ENCODE data around the gene ATP6V1G2. TPM values are rescaled to one million over a fixed set of nuclear protein-coding genes. Genes with fewer than 3 reads are reported as not detected.
A peak's percentile ranks its signal among the peaks of the same experiment; 100 is the strongest.
"Not testable (repeated sequence)": the region's sequence is repeated elsewhere in the genome, so short reads cannot be mapped to it uniquely, and the experiment has no call there.

Gene ATP6V1G2
- total RNA-seq = 1.0 TPM

GRCh38 chr6:31546339-31546957, at the start of gene ATP6V1G2:
ATP6V1G2 (minus strand) TSS chr6:31546608; CDS start chr6:31546559, 49 bp downstream.
- H3K4me1 ChIP-seq (ENCODE audit: control insufficient read depth in 3 of 3, insufficient read depth in 3 of 3, low read length in 3 of 3) = peaks cover 20 to 40% (median 31%) of the 10 kb centered on the region in 3 donors

DNA sequence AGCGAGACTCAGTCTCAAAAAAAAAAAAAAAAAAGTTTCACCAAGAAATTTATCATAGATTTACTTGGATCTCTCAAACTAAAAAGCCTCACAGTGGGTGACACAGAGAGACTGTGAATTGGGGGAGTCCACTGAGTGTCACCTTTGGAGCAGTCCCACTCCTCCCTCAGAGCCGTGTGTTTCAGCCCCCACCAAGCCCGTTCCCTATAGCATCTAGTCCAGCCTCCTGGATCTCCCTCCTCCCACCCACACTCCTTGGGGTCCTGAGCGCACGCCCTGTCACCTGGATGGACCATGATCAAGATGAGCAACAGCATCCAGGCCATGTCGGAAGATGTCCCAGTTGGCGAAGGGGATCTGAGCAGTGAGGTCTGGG, 46.0 kb upstream of the ATP6V1G2 start:
- Histone ChIP-seq H3K27ac (ENCODE audit: low read depth, low read length) (no peak overlapping the region), H3K9ac (ENCODE audit: low read depth in 1 of 3, low read length in 3 of 3) (no peak overlapping the region)

More at GRCh38 chr6:31546339-31546957, at the start of gene ATP6V1G2:
- Histone ChIP-seq H3K27ac (ENCODE audit: low read depth, low read length) (peak within 1 kb of the TSS; percentile 87), H3K4me3 (ENCODE audit: low read length in 3 of 3) (peak within 1 kb of the TSS; percentile 58 to 82 (median 72)), H3K9ac (ENCODE audit: low read depth in 1 of 3, low read length in 3 of 3) (peak within 1 kb of the TSS in 2 of 3 donors; percentile 69 to 83), H3K27me3 (ENCODE audit: control insufficient read depth in 3 of 3, insufficient read depth in 3 of 3, low read length in 3 of 3) (no peaks in the 10 kb centered on the region), H3K9me3 (ENCODE audit: control insufficient read depth in 3 of 3, low read length in 3 of 3) (no peaks in the 10 kb centered on the region), H3K36me3 (ENCODE audit: control insufficient read depth in 3 of 3, insufficient read depth in 3 of 3, low read length in 3 of 3) (peaks cover 3 to 22% (median 21%) of the 10 kb centered on the region in 3 donors)

GRCh38 chr6:31590691-31591090, 44.3 kb upstream of the ATP6V1G2 start:
- not testable (repeated sequence) for H3K36me3 ChIP-seq (ENCODE audit: control insufficient read depth in 3 of 3, insufficient read depth in 3 of 3, low read length in 3 of 3); H3K9me3 ChIP-seq (ENCODE audit: control insufficient read depth in 3 of 3, low read length in 3 of 3); H3K4me3 ChIP-seq (ENCODE audit: low read length in 3 of 3); H3K27me3 ChIP-seq (ENCODE audit: control insufficient read depth in 3 of 3, insufficient read depth in 3 of 3, low read length in 3 of 3); H3K27ac ChIP-seq (ENCODE audit: low read depth, low read length); H3K9ac ChIP-seq (ENCODE audit: low read depth in 1 of 3, low read length in 3 of 3); H3K4me1 ChIP-seq (ENCODE audit: control insufficient read depth in 3 of 3, insufficient read depth in 3 of 3, low read length in 3 of 3)

More for the DNA sequence above, 46.0 kb upstream of the ATP6V1G2 start:
- no peak overlapping the region for H3K4me3 ChIP-seq (ENCODE audit: low read length in 3 of 3)
- H3K27me3 ChIP-seq (ENCODE audit: control insufficient read depth in 3 of 3, insufficient read depth in 3 of 3, low read length in 3 of 3) = no peaks in the 10 kb centered on the region
- no peaks in the 10 kb centered on the region for H3K36me3 ChIP-seq (ENCODE audit: control insufficient read depth in 3 of 3, insufficient read depth in 3 of 3, low read length in 3 of 3)
- H3K9me3 ChIP-seq (ENCODE audit: control insufficient read depth in 3 of 3, low read length in 3 of 3) = no peaks in the 10 kb centered on the region
- H3K4me1 ChIP-seq (ENCODE audit: control insufficient read depth in 3 of 3, insufficient read depth in 3 of 3, low read length in 3 of 3) = peaks cover 0 to 2% (median 2%) of the 10 kb centered on the region in 3 donors

DNA sequence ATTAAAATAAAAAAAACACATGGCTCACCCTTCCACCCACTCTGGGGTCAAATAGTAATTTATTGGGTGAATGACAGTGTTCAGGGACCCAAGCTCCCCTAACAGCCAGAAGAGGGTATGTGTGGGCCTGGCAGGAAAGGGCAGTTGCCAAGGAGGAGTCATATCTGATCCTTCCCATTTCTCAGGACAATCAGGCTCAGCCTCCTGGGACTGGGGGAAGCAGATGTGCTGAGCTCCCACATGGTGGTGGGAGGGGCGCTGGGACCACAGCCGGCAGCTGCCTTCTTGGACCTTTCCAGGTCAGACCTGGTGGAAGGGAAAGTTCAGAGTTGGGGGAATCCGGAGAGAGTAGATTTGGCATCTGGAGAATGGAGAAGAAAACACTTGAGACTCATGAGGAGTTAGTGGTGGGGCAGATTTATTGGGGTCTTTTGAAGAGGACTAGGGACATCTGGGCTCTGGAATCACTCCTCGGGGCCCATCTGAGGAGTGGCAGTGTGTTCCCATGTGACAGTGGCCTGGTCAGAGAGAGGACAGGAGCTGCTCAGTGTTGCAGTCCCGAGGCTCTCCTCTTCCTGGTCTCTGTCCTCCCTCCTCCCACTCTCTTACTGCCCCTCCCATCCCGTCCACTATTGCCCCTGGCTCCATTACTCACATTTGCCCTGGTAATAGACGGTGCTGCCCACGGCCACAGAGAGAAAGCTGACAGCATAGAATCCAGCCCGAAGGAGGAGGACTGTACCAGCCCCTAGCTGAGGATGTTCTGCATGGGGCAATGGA, 42.7 kb upstream of the ATP6V1G2 start:
- Histone ChIP-seq H3K27ac (ENCODE audit: low read depth, low read length) (no peak overlapping the region), H3K27me3 (ENCODE audit: control insufficient read depth in 3 of 3, insufficient read depth in 3 of 3, low read length in 3 of 3) (no peaks in the 10 kb centered on the region), H3K4me1 (ENCODE audit: control insufficient read depth in 3 of 3, insufficient read depth in 3 of 3, low read length in 3 of 3) (peaks cover 0 to 2% (median 2%) of the 10 kb centered on the region in 3 donors), H3K9me3 (ENCODE audit: control insufficient read depth in 3 of 3, low read length in 3 of 3) (no peaks in the 10 kb centered on the region), H3K9ac (ENCODE audit: low read depth in 1 of 3, low read length in 3 of 3) (no peak overlapping the region), H3K36me3 (ENCODE audit: control insufficient read depth in 3 of 3, insufficient read depth in 3 of 3, low read length in 3 of 3) (no peaks in the 10 kb centered on the region), H3K4me3 (ENCODE audit: low read length in 3 of 3) (no peak overlapping the region)

DNA sequence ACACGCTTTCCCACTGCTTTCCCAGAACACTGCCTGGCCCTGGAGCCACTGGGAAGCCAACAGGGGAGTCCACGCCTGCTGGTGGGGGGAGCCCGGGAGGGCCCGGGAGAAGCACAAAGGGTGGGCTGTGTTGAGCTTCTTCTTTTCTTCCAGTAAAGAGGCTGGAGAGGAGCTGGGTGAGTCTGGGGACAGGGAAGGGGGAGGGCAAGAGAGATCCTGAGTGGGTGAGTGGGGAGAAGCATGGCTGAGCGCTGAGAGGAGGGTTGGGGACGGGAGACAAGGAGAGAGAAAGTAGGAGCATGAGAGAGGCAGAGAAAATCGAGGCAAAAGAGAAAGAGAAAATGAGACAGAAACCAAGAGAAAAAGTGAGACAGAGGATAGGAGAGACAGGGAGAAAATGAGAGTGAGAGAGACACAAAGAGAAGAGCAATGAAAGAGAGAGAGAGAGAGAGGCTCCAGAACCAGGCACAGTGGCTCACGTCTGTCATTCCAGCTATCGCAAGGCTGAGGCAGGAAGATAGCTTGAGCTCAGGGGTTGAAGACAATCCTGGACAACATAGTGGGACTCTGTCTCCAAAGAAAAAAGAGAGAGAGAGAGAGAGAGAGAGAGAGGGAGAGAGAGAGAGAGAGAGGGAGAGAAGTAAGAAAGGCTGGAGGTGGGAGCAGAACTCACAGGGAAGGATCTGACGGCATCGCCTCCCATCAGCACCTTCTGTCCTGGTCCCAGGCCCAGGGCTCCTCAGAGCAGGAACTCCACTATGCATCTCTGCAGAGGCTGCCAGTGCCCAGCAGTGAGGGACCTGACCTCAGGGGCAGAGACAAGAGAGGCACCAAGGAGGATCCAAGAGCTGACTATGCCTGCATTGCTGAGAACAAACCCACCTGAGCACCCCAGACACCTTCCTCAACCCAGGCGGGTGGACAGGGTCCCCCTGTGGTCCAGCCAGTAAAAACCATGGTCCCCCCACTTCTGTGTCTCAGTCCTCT, 41.7 kb upstream of the ATP6V1G2 start:
- Histone ChIP-seq H3K9ac (ENCODE audit: low read depth in 1 of 3, low read length in 3 of 3) (no peak overlapping the region), H3K4me3 (ENCODE audit: low read length in 3 of 3) (no peak overlapping the region), H3K36me3 (ENCODE audit: control insufficient read depth in 3 of 3, insufficient read depth in 3 of 3, low read length in 3 of 3) (no peaks in the 10 kb centered on the region), H3K27ac (ENCODE audit: low read depth, low read length) (no peak overlapping the region), H3K4me1 (ENCODE audit: control insufficient read depth in 3 of 3, insufficient read depth in 3 of 3, low read length in 3 of 3) (peaks cover 0 to 2% (median 2%) of the 10 kb centered on the region in 3 donors), H3K9me3 (ENCODE audit: control insufficient read depth in 3 of 3, low read length in 3 of 3) (no peaks in the 10 kb centered on the region), H3K27me3 (ENCODE audit: control insufficient read depth in 3 of 3, insufficient read depth in 3 of 3, low read length in 3 of 3) (no peaks in the 10 kb centered on the region)

DNA sequence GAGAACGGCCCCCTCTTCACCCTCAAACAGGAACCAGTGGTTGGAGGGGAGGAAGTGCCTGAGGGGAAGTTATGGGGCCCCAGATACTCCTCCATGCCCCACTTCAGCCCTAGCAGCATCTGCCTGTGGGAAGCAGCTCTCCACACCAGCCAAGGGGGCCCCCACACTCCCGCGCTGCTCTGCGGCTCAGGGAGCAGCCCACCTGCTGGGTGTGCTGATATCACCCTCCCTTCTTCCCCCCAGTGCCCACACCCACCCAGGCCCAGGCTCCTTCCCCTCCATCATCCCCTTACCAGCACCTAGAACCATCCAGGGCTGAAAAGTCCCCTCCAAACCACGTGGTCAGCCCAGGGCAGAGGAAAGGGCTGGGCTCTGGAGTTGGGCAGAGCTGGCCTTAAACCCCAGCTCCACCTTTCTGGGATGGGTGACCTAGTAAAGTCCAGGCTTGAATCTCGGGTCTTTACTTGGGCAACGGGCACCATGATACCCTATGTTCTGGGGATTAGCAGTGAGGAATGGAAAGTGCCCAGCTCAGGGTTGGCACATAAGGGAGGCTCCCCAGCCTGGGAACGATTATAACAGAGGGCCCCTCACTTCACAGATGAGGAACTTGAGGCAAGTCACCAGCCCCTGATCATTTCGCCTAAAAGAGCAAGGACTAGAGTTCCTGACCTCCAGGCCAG, 40.3 kb upstream of the ATP6V1G2 start:
- Histone ChIP-seq H3K9ac (ENCODE audit: low read depth in 1 of 3, low read length in 3 of 3) (no peak overlapping the region), H3K27me3 (ENCODE audit: control insufficient read depth in 3 of 3, insufficient read depth in 3 of 3, low read length in 3 of 3) (no peaks in the 10 kb centered on the region), H3K36me3 (ENCODE audit: control insufficient read depth in 3 of 3, insufficient read depth in 3 of 3, low read length in 3 of 3) (no peaks in the 10 kb centered on the region), H3K4me1 (ENCODE audit: control insufficient read depth in 3 of 3, insufficient read depth in 3 of 3, low read length in 3 of 3) (peaks cover 4 to 6% (median 6%) of the 10 kb centered on the region in 3 donors), H3K27ac (ENCODE audit: low read depth, low read length) (peak overlapping the region; percentile 25), H3K4me3 (ENCODE audit: low read length in 3 of 3) (peak overlapping the region in 1 of 3 donors; percentile 12), H3K9me3 (ENCODE audit: control insufficient read depth in 3 of 3, low read length in 3 of 3) (no peaks in the 10 kb centered on the region)

DNA sequence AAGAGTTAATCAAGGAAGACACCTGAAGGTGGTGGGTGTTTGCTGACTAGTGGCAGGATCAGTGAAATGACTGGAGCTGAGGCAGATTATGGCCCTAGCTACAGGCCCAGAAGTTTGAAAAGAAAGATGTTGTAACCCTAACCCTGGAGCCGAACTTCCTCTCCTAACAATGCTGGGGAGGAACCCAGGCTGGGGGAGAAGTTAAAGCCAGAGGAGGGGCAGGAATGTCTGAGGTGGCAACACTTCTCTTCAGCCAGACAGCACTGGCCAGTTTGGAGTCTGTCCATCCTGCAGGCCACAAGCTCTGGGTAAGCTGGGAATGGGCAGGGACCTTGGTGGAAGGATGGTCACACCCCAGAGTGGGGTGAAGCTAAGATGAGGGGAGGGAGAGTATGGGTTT, 39.6 kb upstream of the ATP6V1G2 start, which contains the start of gene LST1:
Gene LST1 (plus strand): TSS at position 270 of the 400 bp plus-strand sequence. CDS start 1,023 bp downstream, outside the sequence.
- no peaks in the 10 kb centered on the region for H3K9me3 ChIP-seq (ENCODE audit: control insufficient read depth in 3 of 3, low read length in 3 of 3)
- no peak within 1 kb of the TSS for H3K9ac ChIP-seq (ENCODE audit: low read depth in 1 of 3, low read length in 3 of 3)
- no peaks in the 10 kb centered on the region for H3K27me3 ChIP-seq (ENCODE audit: control insufficient read depth in 3 of 3, insufficient read depth in 3 of 3, low read length in 3 of 3)
- H3K4me3 ChIP-seq (ENCODE audit: low read length in 3 of 3) = peak within 1 kb of the TSS in 1 of 3 donors; percentile 12
- no peaks in the 10 kb centered on the region for H3K36me3 ChIP-seq (ENCODE audit: control insufficient read depth in 3 of 3, insufficient read depth in 3 of 3, low read length in 3 of 3)
- H3K4me1 ChIP-seq (ENCODE audit: control insufficient read depth in 3 of 3, insufficient read depth in 3 of 3, low read length in 3 of 3) = peaks cover 11 to 14% (median 13%) of the 10 kb centered on the region in 3 donors
- peak within 1 kb of the TSS; percentile 25 for H3K27ac ChIP-seq (ENCODE audit: low read depth, low read length)

DNA sequence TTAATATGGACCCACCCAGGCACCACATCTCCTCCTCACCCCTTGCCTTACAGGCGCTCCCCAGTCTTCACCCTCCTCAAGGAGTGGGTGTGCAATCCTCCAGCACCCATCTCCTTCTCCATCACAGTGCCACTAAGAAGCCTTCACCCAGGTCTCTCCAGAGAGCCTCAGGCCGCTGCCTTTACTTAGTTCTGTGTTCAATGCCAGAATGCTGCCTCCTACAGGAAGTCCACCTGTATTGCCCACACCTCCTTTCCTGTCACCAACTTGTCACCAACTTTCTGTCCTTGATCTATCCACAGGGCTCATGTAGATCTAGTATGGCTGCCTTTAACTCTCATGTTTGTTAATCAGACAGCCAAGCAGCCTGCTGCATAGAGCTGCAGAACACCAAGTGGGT, 39.1 kb upstream of the ATP6V1G2 start:
- Histone ChIP-seq H3K9ac (ENCODE audit: low read depth in 1 of 3, low read length in 3 of 3) (no peak overlapping the region), H3K4me3 (ENCODE audit: low read length in 3 of 3) (no peak overlapping the region), H3K36me3 (ENCODE audit: control insufficient read depth in 3 of 3, insufficient read depth in 3 of 3, low read length in 3 of 3) (no peaks in the 10 kb centered on the region), H3K9me3 (ENCODE audit: control insufficient read depth in 3 of 3, low read length in 3 of 3) (no peaks in the 10 kb centered on the region), H3K27me3 (ENCODE audit: control insufficient read depth in 3 of 3, insufficient read depth in 3 of 3, low read length in 3 of 3) (no peaks in the 10 kb centered on the region), H3K27ac (ENCODE audit: low read depth, low read length) (no peak overlapping the region), H3K4me1 (ENCODE audit: control insufficient read depth in 3 of 3, insufficient read depth in 3 of 3, low read length in 3 of 3) (peaks cover 16 to 18% (median 16%) of the 10 kb centered on the region in 3 donors)

GRCh38 chr6:31582230-31582643, 35.8 kb upstream of the ATP6V1G2 start, which contains the start of gene LTB:
LTB (minus strand) TSS chr6:31582424; CDS start chr6:31582417, 7 bp downstream.
- Histone ChIP-seq H3K27me3 (ENCODE audit: control insufficient read depth in 3 of 3, insufficient read depth in 3 of 3, low read length in 3 of 3) (no peaks in the 10 kb centered on the region), H3K9me3 (ENCODE audit: control insufficient read depth in 3 of 3, low read length in 3 of 3) (no peaks in the 10 kb centered on the region), H3K4me1 (ENCODE audit: control insufficient read depth in 3 of 3, insufficient read depth in 3 of 3, low read length in 3 of 3) (peaks cover 15 to 18% (median 16%) of the 10 kb centered on the region in 3 donors), H3K27ac (ENCODE audit: low read depth, low read length) (peak within 1 kb of the TSS; percentile 65), H3K4me3 (ENCODE audit: low read length in 3 of 3) (peak within 1 kb of the TSS; percentile 89 to 96 (median 95)), H3K36me3 (ENCODE audit: control insufficient read depth in 3 of 3, insufficient read depth in 3 of 3, low read length in 3 of 3) (no peaks in the 10 kb centered on the region), H3K9ac (ENCODE audit: low read depth in 1 of 3, low read length in 3 of 3) (peak within 1 kb of the TSS; percentile 90 to 96 (median 91))
